Astrocyte (in vitro differentiated cells and primary cell): Measurements from ENCODE around the gene GSG1L. TPM values are rescaled to one million over a fixed set of nuclear protein-coding genes. Genes with fewer than 3 reads are reported as not detected.

Source experiments
- DNase-seq: peaks from one replicate; pipeline ENCODE4 v3.0.0-alpha.2; 2010; ENCODE audit warnings: low read depth
- FAIRE-seq: peaks from 2 replicates; lab custom pipeline; 2011; peaks lifted over from hg19 to GRCh38; lab: Jason Lieb, UNC
- H2AFZ ChIP-seq: 2 replicates; pipeline ENCODE4 v1.6.0; 2012; ENCODE audit warnings: low read depth, low read length, inconsistent platforms
- H3K27ac ChIP-seq: 2 replicates; pipeline ENCODE4 v1.5.1; 2011; ENCODE audit warnings: low read depth, low read length, inconsistent platforms
- H3K27me3 ChIP-seq: 2 replicates; pipeline ENCODE4 v1.6.0; 2011; ENCODE audit warnings: low read length, inconsistent platforms; ENCODE audit not compliant: insufficient read depth
- H3K36me3 ChIP-seq: 2 replicates; pipeline ENCODE4 v1.5.1; 2011; ENCODE audit warnings: low read length, inconsistent platforms; ENCODE audit not compliant: insufficient read depth
- H3K4me1 ChIP-seq: 2 replicates; pipeline ENCODE4 v1.5.1; 2011; ENCODE audit warnings: low read length, inconsistent platforms; ENCODE audit not compliant: insufficient read depth
- H3K4me2 ChIP-seq: 2 replicates; pipeline ENCODE4 v1.6.0; 2012; ENCODE audit warnings: low read length, inconsistent platforms
- H3K4me3 ChIP-seq: 2 replicates; pipeline ENCODE4 v1.5.1; 2011; ENCODE audit warnings: low read depth, mild to moderate bottlenecking, low read length, inconsistent platforms; ENCODE audit not compliant: insufficient read depth
- H3K79me2 ChIP-seq: 2 replicates; pipeline ENCODE4 v1.6.0; 2012; ENCODE audit warnings: mild to moderate bottlenecking, low read length, inconsistent platforms; ENCODE audit not compliant: insufficient read depth
- H3K9ac ChIP-seq: 2 replicates; pipeline ENCODE4 v1.6.0; 2012; ENCODE audit warnings: mild to moderate bottlenecking, low read length, inconsistent platforms
- H3K9me3 ChIP-seq: 2 replicates; pipeline ENCODE4 v1.5.1; 2012; ENCODE audit warnings: low read depth, mild to moderate bottlenecking, low read length, inconsistent platforms; ENCODE audit not compliant: insufficient read depth
- H4K20me1 ChIP-seq: 2 replicates; pipeline ENCODE4 v1.6.0; 2012; ENCODE audit warnings: low read length, inconsistent platforms; ENCODE audit not compliant: insufficient read depth
- H3K27ac Mint-ChIP-seq: one replicate; pipeline ENCODE4 v1.8.0; 2021; ENCODE audit warnings: mild to moderate bottlenecking, mixed read lengths; ENCODE audit not compliant: unreplicated experiment
- H3K27me3 Mint-ChIP-seq: one replicate; pipeline ENCODE4 v1.8.0; 2021; ENCODE audit warnings: low read depth, mixed read lengths; ENCODE audit not compliant: unreplicated experiment
- H3K36me3 Mint-ChIP-seq: one replicate; pipeline ENCODE4 v1.8.0; 2021; ENCODE audit warnings: low read depth, mixed read lengths; ENCODE audit not compliant: unreplicated experiment
- H3K4me1 Mint-ChIP-seq: one replicate; pipeline ENCODE4 v1.8.0; 2021; ENCODE audit warnings: low read depth, mixed read lengths; ENCODE audit not compliant: unreplicated experiment
- H3K4me3 Mint-ChIP-seq: one replicate; pipeline ENCODE4 v1.8.0; 2021; ENCODE audit warnings: mild to moderate bottlenecking, moderate library complexity, mixed read lengths; ENCODE audit not compliant: unreplicated experiment
- H3K9me3 Mint-ChIP-seq: one replicate; pipeline ENCODE4 v1.8.0; 2021; ENCODE audit warnings: mild to moderate bottlenecking, mixed read lengths; ENCODE audit not compliant: unreplicated experiment
- CTCF ChIP-seq: IDR thresholded peaks from 2 replicates; pipeline ENCODE4 v1.5.1; 2011; ENCODE audit warnings: low read depth, mild to moderate bottlenecking, inconsistent platforms, low read length, moderate library complexity; ENCODE audit not compliant: insufficient read depth
- EZH2 ChIP-seq: IDR thresholded peaks from 2 replicates; pipeline ENCODE4 v1.6.1; 2012; ENCODE audit warnings: mild to moderate bottlenecking, low read length, inconsistent platforms; ENCODE audit not compliant: insufficient read depth
- total RNA-seq: library from RNA; stranded (reverse); gene quantifications from 2 replicates; pipeline ENCODE4 v1.2.1, GENCODE V29; 2021

Gene GSG1L
- total RNA-seq, 1 donor from 2014 or later: not detected

- H3K79me2 ChIP-seq: no peaks in the 10 kb centered on the region
- no peak overlapping the region for H3K4me2 ChIP-seq
- no peak overlapping the region for H2AFZ ChIP-seq
- no peak overlapping the region for H3K4me3 Mint-ChIP-seq
- no peak overlapping the region for H3K9ac ChIP-seq
- peaks cover 3% of the 10 kb centered on the region for H3K9me3 Mint-ChIP-seq
- no peak overlapping the region for H3K27ac ChIP-seq
- no peak for FAIRE-seq
- H4K20me1 ChIP-seq: no peaks in the 10 kb centered on the region
- H3K9me3 ChIP-seq: no peaks in the 10 kb centered on the region
- no peaks in the 10 kb centered on the region for H3K4me1 ChIP-seq
- no peaks in the 10 kb centered on the region for H3K36me3 ChIP-seq
- DNase-seq: no peak
- peaks cover 57% of the 10 kb centered on the region for H3K27me3 Mint-ChIP-seq
- no peaks in the 10 kb centered on the region for H3K4me1 Mint-ChIP-seq
- no peak for TF ChIP-seq CTCF
- TF ChIP-seq EZH2: no peak
- peaks cover 33% of the 10 kb centered on the region for H3K27me3 ChIP-seq
- H3K36me3 Mint-ChIP-seq: no peaks in the 10 kb centered on the region
- no peak overlapping the region for H3K27ac Mint-ChIP-seq
- H3K4me3 ChIP-seq: no peak overlapping the region
Measured at GRCh38 chr16:28058839-28059589, 4.5 kb downstream of the GSG1L start.

GRCh38 chr16:28057949-28058348 lies 5.6 kb downstream of the GSG1L start:
- no peaks in the 10 kb centered on the region for H3K79me2 ChIP-seq
- DNase-seq (no peak), FAIRE-seq (no peak)
- Mint-ChIP-seq H3K4me1 (no peaks in the 10 kb centered on the region), H3K4me3 (no peak overlapping the region), H3K27ac (no peak overlapping the region), H3K36me3 (no peaks in the 10 kb centered on the region), H3K27me3 (peaks cover 64% of the 10 kb centered on the region), H3K9me3 (peaks cover 3% of the 10 kb centered on the region)
- no peak overlapping the region for H3K4me3 ChIP-seq
- no peak overlapping the region for H3K4me2 ChIP-seq
- H3K27ac ChIP-seq: no peak overlapping the region
- no peak overlapping the region for H3K9ac ChIP-seq
- H3K27me3 ChIP-seq: peaks cover 31% of the 10 kb centered on the region
- no peaks in the 10 kb centered on the region for H4K20me1 ChIP-seq
- H3K9me3 ChIP-seq: no peaks in the 10 kb centered on the region
- H3K36me3 ChIP-seq: no peaks in the 10 kb centered on the region
- H3K4me1 ChIP-seq: no peaks in the 10 kb centered on the region
- no peak overlapping the region for H2AFZ ChIP-seq
- no peak for TF ChIP-seq EZH2
- TF ChIP-seq CTCF: no peak

DNA sequence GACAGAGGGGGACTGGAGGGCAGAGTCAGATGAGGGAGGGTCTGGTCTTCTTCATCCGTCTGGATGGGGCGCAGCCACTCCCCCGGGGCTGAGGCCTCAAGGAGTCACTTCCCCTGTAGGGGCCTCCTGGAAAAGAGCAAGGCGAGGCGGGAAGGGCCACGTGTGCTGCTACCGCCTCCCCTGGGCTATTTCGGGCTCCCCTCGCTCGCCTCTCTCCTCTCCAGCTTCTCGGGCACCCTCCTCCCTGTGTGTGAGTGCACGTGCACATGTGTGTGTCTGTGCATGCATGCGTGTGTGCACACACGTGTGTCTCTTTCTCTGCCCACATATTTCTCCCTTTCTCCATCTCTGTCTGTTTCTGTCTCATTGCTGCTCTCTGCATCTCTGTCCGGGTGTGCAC lies 10.1 kb downstream of the GSG1L start:
- H3K27ac ChIP-seq: no peak overlapping the region
- DNase-seq (no peak), FAIRE-seq (no peak)
- Mint-ChIP-seq H3K36me3 (no peaks in the 10 kb centered on the region), H3K9me3 (peaks cover 3% of the 10 kb centered on the region), H3K27me3 (peaks cover 29% of the 10 kb centered on the region), H3K4me3 (no peak overlapping the region), H3K27ac (no peak overlapping the region), H3K4me1 (no peaks in the 10 kb centered on the region)
- H3K4me1 ChIP-seq: no peaks in the 10 kb centered on the region
- no peaks in the 10 kb centered on the region for H3K9me3 ChIP-seq
- H3K4me3 ChIP-seq: no peak overlapping the region
- no peak overlapping the region for H2AFZ ChIP-seq
- no peaks in the 10 kb centered on the region for H3K36me3 ChIP-seq
- TF ChIP-seq EZH2 (no peak), CTCF (no peak)
- no peak overlapping the region for H3K4me2 ChIP-seq
- H3K79me2 ChIP-seq: no peaks in the 10 kb centered on the region
- no peak overlapping the region for H3K9ac ChIP-seq
- H4K20me1 ChIP-seq: no peaks in the 10 kb centered on the region
- peaks cover 2% of the 10 kb centered on the region for H3K27me3 ChIP-seq
